Activated naive CD4-positive, alpha-beta T cell treated with anti-CD3 and anti-CD28 coated beads, Interleukin-2, amount 50 U/mL, for 72 hours (primary cell): Measurements from ENCODE around the gene EMX2. TPM values are rescaled to one million over a fixed set of nuclear protein-coding genes. Genes with fewer than 3 reads are reported as not detected.
"Not testable (repeated sequence)": the region's sequence is repeated elsewhere in the genome, so short reads cannot be mapped to it uniquely, and the experiment has no call there.

ENCODE experiments used
- ATAC-seq, 2 donors: fragments of 150-1000 bp; cut with Tn5 transposase; 2 replicates each; pipeline ENCODE4 v1.10.0; 2021; ENCODE audit warnings: mild to moderate bottlenecking in 2 of 2, moderate library complexity in 2 of 2
- DNase-seq, 2 donors: peaks; one replicate each; pipeline ENCODE4 v3.0.0; 2021 to 2022; ENCODE audit warnings: low spot score in 2 of 2
- H3K27ac Mint-ChIP-seq, 2 donors: one replicate each; pipeline ENCODE4 v1.8.0; 2022; ENCODE audit warnings: mild to moderate bottlenecking in 2 of 2, mixed read lengths in 2 of 2
- H3K36me3 Mint-ChIP-seq, 2 donors: one replicate each; pipeline ENCODE4 v1.8.0; 2022; ENCODE audit warnings: mixed read lengths in 2 of 2
- H3K9me3 Mint-ChIP-seq, 2 donors: one replicate each; pipeline ENCODE4 v1.8.0; 2022; ENCODE audit warnings: mixed read lengths in 2 of 2
- total RNA-seq, 2 donors: library from RNA; stranded (reverse); gene quantifications; one replicate each; pipeline ENCODE4 v1.2.3, GENCODE V29; 2022

EMX2 gene
- total RNA-seq, 2 donors from 2014 or later = not detected

DNA sequence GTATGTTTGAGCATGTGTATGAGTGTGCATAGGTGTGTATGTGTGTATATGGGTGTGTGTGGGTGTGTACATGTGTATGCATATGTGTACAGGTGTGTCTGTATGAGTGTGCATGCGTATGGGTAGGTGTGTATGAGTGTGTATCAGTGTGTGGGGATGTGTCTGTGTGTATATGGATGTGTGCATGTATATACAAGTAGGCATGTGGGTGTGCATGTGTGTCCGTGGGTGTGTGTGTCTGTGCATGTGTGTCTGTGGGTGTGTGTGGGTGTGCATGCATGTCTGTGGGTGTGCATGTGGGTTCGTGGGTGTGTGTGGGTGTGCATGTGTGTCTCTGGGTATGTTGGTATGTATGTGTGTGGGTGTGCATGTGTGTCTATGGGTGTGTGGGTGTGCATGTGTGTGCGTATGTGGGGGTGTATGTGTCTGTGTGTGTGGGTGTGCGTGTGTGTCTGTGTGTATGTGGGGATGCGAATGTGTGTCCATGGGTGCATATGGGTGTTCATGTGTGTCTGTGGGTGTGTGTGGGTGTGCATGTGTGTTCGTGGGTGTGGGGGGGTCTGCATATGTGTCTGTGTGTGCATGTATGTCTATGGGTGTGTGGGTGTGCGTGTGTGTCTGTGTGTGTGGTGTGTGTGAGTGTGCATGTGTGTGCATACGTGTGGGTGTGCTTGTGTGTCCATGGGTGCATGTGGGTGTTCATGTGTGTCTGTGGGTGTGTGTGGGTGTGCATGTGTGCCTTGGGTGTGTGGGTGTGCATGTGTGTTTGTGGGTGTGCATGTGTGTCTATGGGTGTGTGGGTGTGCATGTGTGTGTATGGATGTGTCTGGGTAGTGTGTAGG, 20.6 kb downstream of the EMX2 start:
- DNase-seq (no peak), ATAC-seq (no peak)
- Mint-ChIP-seq H3K9me3 (no peaks in the 10 kb centered on the region), H3K27ac (no peak overlapping the region), H3K36me3 (no peaks in the 10 kb centered on the region)

DNA sequence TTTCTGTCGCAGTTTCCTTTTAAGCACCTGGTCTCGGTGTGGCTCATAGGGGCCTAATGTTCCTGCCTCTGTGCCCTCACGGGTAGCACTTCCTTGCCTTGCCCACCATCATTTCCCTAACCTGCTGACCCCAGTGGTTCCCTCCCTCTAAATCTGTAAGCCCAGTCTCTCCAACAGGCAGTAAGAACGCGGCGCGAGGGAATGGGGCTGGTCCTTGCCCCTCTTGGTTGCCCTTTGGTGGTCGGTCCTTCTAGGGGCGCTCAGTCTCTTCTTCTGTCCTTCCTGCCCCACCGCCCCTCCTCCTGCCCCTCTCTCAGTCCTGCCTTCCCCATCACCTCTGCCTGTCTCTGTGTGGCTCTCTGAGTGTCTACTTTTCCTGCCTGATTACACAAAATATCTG, 21.2 kb downstream of the EMX2 start:
- DNase-seq (no peak), ATAC-seq (no peak)
- H3K27ac Mint-ChIP-seq = no peak overlapping the region
- no peaks in the 10 kb centered on the region for H3K36me3 Mint-ChIP-seq
- no peaks in the 10 kb centered on the region for H3K9me3 Mint-ChIP-seq

GRCh38 chr10:117565068-117565467, 22.5 kb downstream of the EMX2 start:
- ATAC-seq (no peak), DNase-seq (no peak)
- Mint-ChIP-seq H3K27ac (no peak overlapping the region), H3K9me3 (no peaks in the 10 kb centered on the region), H3K36me3 (no peaks in the 10 kb centered on the region)

DNA sequence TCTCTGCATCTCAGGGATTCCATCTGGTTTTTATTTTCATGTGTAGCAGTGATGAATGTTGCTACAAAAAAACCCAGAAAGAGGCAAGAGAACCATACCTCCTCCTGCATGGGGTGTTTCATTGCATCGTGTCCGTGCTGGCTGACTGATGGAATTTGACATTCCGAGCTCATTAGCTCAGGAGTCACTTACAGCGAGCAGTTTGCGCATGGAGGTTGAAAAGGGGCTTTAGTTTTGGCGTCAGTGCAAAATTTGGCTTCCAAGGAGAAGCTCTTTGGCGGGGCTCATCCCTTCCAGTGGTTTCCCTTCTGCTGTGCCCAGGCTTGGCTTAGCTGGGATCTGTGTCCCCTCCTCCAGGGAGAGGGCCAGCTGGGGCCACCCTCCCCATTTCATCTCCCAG, 25.8 kb downstream of the EMX2 start:
- Mint-ChIP-seq H3K36me3 (no peaks in the 10 kb centered on the region), H3K9me3 (no peaks in the 10 kb centered on the region)
- ATAC-seq = no peak

DNA sequence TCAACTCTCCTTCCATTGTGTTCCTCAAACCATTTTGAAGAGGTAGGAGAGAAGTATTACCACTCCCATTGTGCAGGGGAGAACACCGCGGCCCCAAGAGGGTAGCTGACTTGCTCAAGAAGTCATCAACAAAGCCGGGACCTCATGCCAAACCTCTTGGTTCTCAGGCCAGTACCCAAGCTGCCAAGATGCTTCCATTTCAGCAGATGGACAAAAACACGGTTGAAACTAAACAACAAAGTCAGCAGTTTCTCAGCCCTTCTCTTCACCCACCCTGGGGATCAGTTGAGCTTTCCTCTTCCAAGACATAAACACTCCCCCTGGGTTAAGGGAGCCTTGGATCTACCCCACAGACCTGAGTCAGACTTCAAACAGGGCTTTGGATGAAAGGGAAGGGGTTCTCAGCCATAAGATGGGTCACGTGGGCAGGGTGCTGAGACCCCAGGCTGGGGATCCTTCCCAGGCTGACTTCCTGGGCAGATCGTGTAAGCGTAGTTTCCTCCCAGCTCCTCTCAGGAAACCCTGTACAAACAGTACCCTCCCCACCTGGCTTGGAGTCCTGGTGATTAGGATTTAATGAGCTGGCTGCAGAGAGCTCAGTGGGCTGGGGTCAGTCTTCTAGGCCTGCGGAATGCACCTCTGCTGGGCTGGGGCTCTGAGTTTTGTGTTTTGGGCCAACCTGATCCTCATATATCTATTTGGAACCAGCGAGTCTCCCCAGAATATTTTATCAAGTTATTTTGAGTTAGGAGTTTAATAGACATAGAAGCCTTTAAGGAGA, 27.3 kb downstream of the EMX2 start:
- ATAC-seq = no peak
- Mint-ChIP-seq H3K36me3 (no peaks in the 10 kb centered on the region), H3K9me3 (no peaks in the 10 kb centered on the region), H3K27ac (no peak overlapping the region)
- DNase-seq = no peak

More for the DNA sequence above, 25.8 kb downstream of the EMX2 start:
- DNase-seq = no peak
- H3K27ac Mint-ChIP-seq = peak overlapping the region in 1 of 2 donors; percentile 30

- no peak overlapping the region for H3K27ac Mint-ChIP-seq
- DNase-seq (no peak), ATAC-seq (no peak)
- H3K9me3 Mint-ChIP-seq = no peaks in the 10 kb centered on the region
- H3K36me3 Mint-ChIP-seq = no peaks in the 10 kb centered on the region
Measured at GRCh38 chr10:117570880-117571279, 28.3 kb downstream of the EMX2 start.

GRCh38 chr10:117574498-117575146, 32.1 kb downstream of the EMX2 start:
- no peaks in the 10 kb centered on the region for H3K9me3 Mint-ChIP-seq

GRCh38 chr10:117578490-117578889, 35.9 kb downstream of the EMX2 start:
- peak overlapping the region in 1 of 2 donors; percentile 84 for H3K27ac Mint-ChIP-seq
- DNase-seq = no peak
- no peak for ATAC-seq
- H3K36me3 Mint-ChIP-seq = no peaks in the 10 kb centered on the region
- no peaks in the 10 kb centered on the region for H3K9me3 Mint-ChIP-seq

More at GRCh38 chr10:117574498-117575146, 32.1 kb downstream of the EMX2 start:
- Mint-ChIP-seq H3K36me3 (no peaks in the 10 kb centered on the region), H3K27ac (no peak overlapping the region)
- no peak for ATAC-seq
- DNase-seq = no peak

DNA sequence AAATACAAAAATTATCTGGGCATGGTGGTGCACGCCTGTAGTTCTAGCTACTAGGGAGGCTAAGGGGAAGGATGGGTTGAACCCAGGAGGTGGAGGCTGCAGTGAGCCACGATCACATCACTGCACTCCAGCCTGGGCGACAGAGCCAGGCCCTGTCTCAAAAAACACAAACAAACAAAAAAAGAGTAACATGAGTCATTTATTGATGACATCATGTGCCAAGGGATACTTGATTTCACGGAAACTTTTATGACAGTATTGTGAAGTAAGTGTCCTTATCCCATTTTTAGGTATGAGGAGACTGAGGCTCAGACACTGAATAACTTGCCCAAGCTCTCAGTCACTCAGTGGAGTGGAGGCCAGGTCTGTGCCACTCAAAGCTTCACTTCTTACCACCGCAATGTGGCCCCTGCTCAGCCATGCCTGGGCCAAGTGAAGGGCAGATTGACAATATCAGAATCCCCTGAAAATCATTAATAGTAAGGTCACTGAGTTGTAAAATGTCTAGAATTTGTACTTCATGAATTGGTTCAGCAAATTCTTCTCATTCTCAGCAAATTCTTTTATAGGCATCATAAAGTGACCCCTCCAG, 36.5 kb downstream of the EMX2 start:
- ATAC-seq = no peak
- H3K36me3 Mint-ChIP-seq = no peaks in the 10 kb centered on the region
- no peaks in the 10 kb centered on the region for H3K9me3 Mint-ChIP-seq
- DNase-seq = no peak
- no peak overlapping the region for H3K27ac Mint-ChIP-seq

DNA sequence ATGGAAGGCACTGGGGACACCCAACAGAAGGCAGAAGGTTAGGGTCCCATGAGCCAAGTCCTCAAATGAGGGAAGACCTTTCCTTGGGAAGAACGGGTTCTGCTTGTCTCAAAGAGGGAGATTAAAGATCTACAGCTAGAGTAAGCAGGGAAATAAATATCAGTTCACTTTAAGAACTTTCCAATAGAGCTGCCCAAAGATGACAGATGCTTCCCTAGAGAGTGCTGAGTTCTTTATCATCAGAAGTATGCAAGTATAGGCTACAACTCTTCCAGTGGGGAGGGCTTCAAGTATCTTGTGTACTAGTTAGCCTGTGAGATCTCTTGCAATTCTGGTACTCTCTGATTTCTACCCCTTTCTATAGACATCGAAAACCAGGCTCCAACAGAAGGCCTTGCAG, 39.4 kb downstream of the EMX2 start:
- Mint-ChIP-seq H3K9me3 (peaks cover 0 to 3% of the 10 kb centered on the region in 2 donors), H3K27ac (no peak overlapping the region), H3K36me3 (no peaks in the 10 kb centered on the region)
- DNase-seq (no peak), ATAC-seq (no peak)

GRCh38 chr10:117584831-117585230, 42.3 kb downstream of the EMX2 start:
- not testable (repeated sequence) for H3K36me3 Mint-ChIP-seq, DNase-seq, ATAC-seq, H3K9me3 Mint-ChIP-seq, H3K27ac Mint-ChIP-seq

- peaks cover 0 to 3% of the 10 kb centered on the region in 2 donors for H3K9me3 Mint-ChIP-seq
- no peak overlapping the region for H3K27ac Mint-ChIP-seq
- ATAC-seq = no peak
- no peaks in the 10 kb centered on the region for H3K36me3 Mint-ChIP-seq
- DNase-seq = no peak
Measured at GRCh38 chr10:117587036-117587435, 44.5 kb downstream of the EMX2 start.

GRCh38 chr10:117590101-117590875, 47.7 kb downstream of the EMX2 start:
- Mint-ChIP-seq H3K9me3 (peaks cover 0 to 3% of the 10 kb centered on the region in 2 donors), H3K36me3 (no peaks in the 10 kb centered on the region), H3K27ac (no peak overlapping the region)
- no peak for ATAC-seq
- DNase-seq = no peak

- Mint-ChIP-seq H3K9me3 (no peaks in the 10 kb centered on the region), H3K27ac (no peak overlapping the region), H3K36me3 (no peaks in the 10 kb centered on the region)
- ATAC-seq (no peak), DNase-seq (no peak)
Measured at GRCh38 chr10:117591043-117591442, 48.5 kb downstream of the EMX2 start.

DNA sequence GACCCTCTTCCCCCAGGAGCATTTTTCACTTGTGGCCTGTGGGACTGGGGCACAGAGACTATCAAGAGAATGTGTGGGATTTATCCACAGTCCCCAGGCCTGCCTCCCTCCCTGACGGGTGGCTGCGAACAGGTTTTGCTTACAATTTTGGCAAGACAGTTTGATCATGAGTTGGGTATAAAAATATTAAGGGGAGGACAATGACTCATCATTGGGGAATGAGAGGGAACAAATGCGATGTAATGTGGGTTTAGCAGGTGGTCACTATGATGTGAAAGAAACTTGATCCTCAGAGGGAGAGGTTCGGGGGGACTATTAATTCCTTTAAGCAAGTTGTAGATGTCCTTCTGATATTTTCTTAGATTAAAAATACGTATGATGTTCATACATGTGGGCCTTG, 52.2 kb downstream of the EMX2 start:
- H3K9me3 Mint-ChIP-seq = no peaks in the 10 kb centered on the region
- H3K36me3 Mint-ChIP-seq = no peaks in the 10 kb centered on the region
- H3K27ac Mint-ChIP-seq = no peak overlapping the region
- no peak for ATAC-seq
- DNase-seq = no peak

- Mint-ChIP-seq H3K36me3 (no peaks in the 10 kb centered on the region), H3K9me3 (no peaks in the 10 kb centered on the region), H3K27ac (no peak overlapping the region)
- DNase-seq (no peak), ATAC-seq (no peak)
Measured at GRCh38 chr10:117596706-117597105, 54.2 kb downstream of the EMX2 start.
